Measurements from ENCODE around the gene CLDN1. TPM values are rescaled to one million over a fixed set of nuclear protein-coding genes. Genes with fewer than 3 reads are reported as not detected.
A peak's percentile ranks its signal among the peaks of the same experiment; 100 is the strongest.

Gene CLDN1
- total RNA-seq, 1 experiment from 2014 or later, result 1.0 TPM

GRCh38 chr3:190339130-190339529 is 16.9 kb upstream of the CLDN1 start:
- Histone ChIP-seq H2BK20ac (ENCODE audit: low read depth, low read length, poor library complexity, severe bottlenecking) (no peak overlapping the region), H3K79me2 (ENCODE audit: insufficient read depth, low read length) (no peaks in the 10 kb centered on the region), H2AFZ (ENCODE audit: low read length) (no peak overlapping the region), H3K4me1 (ENCODE audit: insufficient read depth, low read length) (no peaks in the 10 kb centered on the region), H3K27me3 (ENCODE audit: insufficient read depth, low read length) (no peaks in the 10 kb centered on the region), H3K4me2 (ENCODE audit: insufficient read depth, insufficient read length, low read length) (no peak overlapping the region), H4K91ac (ENCODE audit: insufficient read length, low read depth, low read length) (no peak overlapping the region), H3K79me1 (ENCODE audit: insufficient read depth, low read depth, low read length, poor library complexity, severe bottlenecking) (no peaks in the 10 kb centered on the region), H3K4ac (ENCODE audit: low read depth, low read length) (no peak overlapping the region), H3K23ac (ENCODE audit: insufficient read length, low read depth, low read length) (no peak overlapping the region), H3K14ac (ENCODE audit: insufficient read depth, low read length) (no peak overlapping the region), H4K8ac (replicated peaks; ENCODE audit: insufficient read length, low read depth, low read length) (no peak overlapping the region), H3K18ac (ENCODE audit: insufficient read length, low read depth, low read length) (no peak overlapping the region), H4K20me1 (ENCODE audit: control insufficient read depth, insufficient read depth, insufficient read length) (no peaks in the 10 kb centered on the region), H4K5ac (ENCODE audit: insufficient read length, low read depth, low read length) (no peak overlapping the region), H3K56ac (ENCODE audit: insufficient read length, low read depth, low read length) (no peak overlapping the region), H3K23me2 (ENCODE audit: insufficient read length, low read depth, low read length, poor library complexity, severe bottlenecking) (no peaks in the 10 kb centered on the region), H3K27ac (ENCODE audit: insufficient read length, low read depth, low read length) (no peak overlapping the region), H2BK12ac (ENCODE audit: insufficient read length, low read depth, low read length) (no peak overlapping the region), H2AK5ac (ENCODE audit: insufficient read length, low read length) (no peak overlapping the region), H3K9ac (ENCODE audit: extremely low read depth, insufficient read length, low read length) (no peak overlapping the region), H3K9me3 (ENCODE audit: control insufficient read depth, low read depth, low read length) (no peaks in the 10 kb centered on the region), H2BK15ac (ENCODE audit: low read depth, low read length) (no peak overlapping the region), H2BK5ac (ENCODE audit: insufficient read length, low read length) (no peak overlapping the region), H2BK120ac (ENCODE audit: low read depth, low read length, poor library complexity, severe bottlenecking) (no peak overlapping the region), H3T11ph (ENCODE audit: low read length) (no peak overlapping the region)
- Mint-ChIP-seq H3K27ac (no peak overlapping the region), H3K9me3 (peaks cover 0 to 14% of the 10 kb centered on the region in 2 experiments; a peak in 3 of 5 replicates), H3K4me3 (no peak overlapping the region), H3K27me3 (ENCODE audit: low read depth) (no peaks in the 10 kb centered on the region), H3K4me1 (no peaks in the 10 kb centered on the region), H3K36me3 (ENCODE audit: insufficient read depth in 1 of 3, low read depth in 3 of 3) (no peaks in the 10 kb centered on the region; a peak in 1 of 7 replicates)
- peak; percentile 33; the same call in 2 of the 3 replicates for TF ChIP-seq CTCF (conservative IDR thresholded peaks at IDR 0.05)
- DNase-seq, result no peak

All from H9 (cell line).